Stomach (tissue), 4 donors: Measurements from ENCODE around the gene TRPV4.

Experiments
- EP300 ChIP-seq: sonication (generic); formaldehyde crosslinking; IDR thresholded peaks from one replicate; pipeline ENCODE4 v1.6.1; 2017; ENCODE audit warnings: antibody characterized with exemption
- POLR2A ChIP-seq, 4 donors: fragments of 450-650 bp; IDR thresholded peaks; one replicate each; pipeline ENCODE4 v1.6.1; 2016; ENCODE audit warnings: antibody characterized with exemption in 4 of 4, control low read depth in 2 of 4, mild to moderate bottlenecking in 1 of 4, moderate library complexity in 1 of 4
- POLR2AphosphoS5 ChIP-seq, 3 donors: sonication (generic); formaldehyde crosslinking; IDR thresholded peaks; one replicate each; pipeline ENCODE4 v1.6.1; 2016; ENCODE audit warnings: antibody characterized with exemption in 3 of 3
- TF ChIP-seq, protein P1 (sequence below), 7 experiments: fragments of 450-650 bp in 4 of 7; fragments of 200-600 bp in 3 of 7; sonication (generic) in 3 of 7; IDR thresholded peaks; one replicate each; pipeline ENCODE4 v1.5.1; 2016 to 2019; ENCODE audit warnings: antibody characterized with exemption in 7 of 7, control low read depth in 2 of 7, mild to moderate bottlenecking in 1 of 7

DNA sequence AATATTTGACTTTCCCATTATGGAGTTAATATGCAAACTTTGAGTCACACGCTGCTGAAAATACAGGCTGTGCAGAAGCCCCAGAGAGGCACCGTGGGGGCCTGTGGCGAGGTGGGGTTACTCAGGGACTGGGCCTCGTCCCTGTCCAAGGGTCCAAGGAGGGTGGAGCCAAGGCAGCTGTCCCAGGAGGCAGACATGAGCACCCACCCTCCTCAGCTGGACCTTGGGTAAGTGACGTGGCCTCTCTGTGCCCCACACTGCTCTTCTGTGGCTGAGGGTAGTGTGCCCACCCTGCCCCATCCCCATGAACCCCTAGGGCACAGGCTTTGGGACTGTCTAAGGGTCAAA is 80.2 kb downstream of the TRPV4 start:
- TF ChIP-seq POLR2A (IDR thresholded peaks at IDR 0.05) (no peak), POLR2AphosphoS5 (IDR thresholded peaks at IDR 0.05) (no peak), EP300 (no peak)
- TF ChIP-seq, protein P1, sequence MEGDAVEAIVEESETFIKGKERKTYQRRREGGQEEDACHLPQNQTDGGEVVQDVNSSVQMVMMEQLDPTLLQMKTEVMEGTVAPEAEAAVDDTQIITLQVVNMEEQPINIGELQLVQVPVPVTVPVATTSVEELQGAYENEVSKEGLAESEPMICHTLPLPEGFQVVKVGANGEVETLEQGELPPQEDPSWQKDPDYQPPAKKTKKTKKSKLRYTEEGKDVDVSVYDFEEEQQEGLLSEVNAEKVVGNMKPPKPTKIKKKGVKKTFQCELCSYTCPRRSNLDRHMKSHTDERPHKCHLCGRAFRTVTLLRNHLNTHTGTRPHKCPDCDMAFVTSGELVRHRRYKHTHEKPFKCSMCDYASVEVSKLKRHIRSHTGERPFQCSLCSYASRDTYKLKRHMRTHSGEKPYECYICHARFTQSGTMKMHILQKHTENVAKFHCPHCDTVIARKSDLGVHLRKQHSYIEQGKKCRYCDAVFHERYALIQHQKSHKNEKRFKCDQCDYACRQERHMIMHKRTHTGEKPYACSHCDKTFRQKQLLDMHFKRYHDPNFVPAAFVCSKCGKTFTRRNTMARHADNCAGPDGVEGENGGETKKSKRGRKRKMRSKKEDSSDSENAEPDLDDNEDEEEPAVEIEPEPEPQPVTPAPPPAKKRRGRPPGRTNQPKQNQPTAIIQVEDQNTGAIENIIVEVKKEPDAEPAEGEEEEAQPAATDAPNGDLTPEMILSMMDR (IDR thresholded peaks at IDR 0.05): no peak
